Stimulated activated CD4-positive, alpha-beta T cell treated with anti-CD3 and anti-CD28 coated beads, Interleukin-1b, Interleukin-23, amount 100 ng/mL, for 48 hours (primary cell): ENCODE results near the gene TOP3A.
"Not testable (repeated sequence)": the region's sequence is repeated elsewhere in the genome, so short reads cannot be mapped to it uniquely, and the experiment has no call there.

Source experiments
- DNase-seq: peaks from one replicate; pipeline ENCODE4 v3.0.0-alpha.2; 2020

The TOP3A gene

GRCh38 chr17:18323007-18323406 is 8.2 kb upstream of the TOP3A start:
- no peak for DNase-seq

- DNase-seq, result no peak
Measured at GRCh38 chr17:18322522-18322921, 7.7 kb upstream of the TOP3A start.

- no peak for DNase-seq
Measured at GRCh38 chr17:18321309-18321708, 6.5 kb upstream of the TOP3A start.

- no peak for DNase-seq
Measured at GRCh38 chr17:18320301-18320700, 5.5 kb upstream of the TOP3A start.

- no peak for DNase-seq
Measured at GRCh38 chr17:18319604-18320256, 4.9 kb upstream of the TOP3A start.

- no peak for DNase-seq
Measured at GRCh38 chr17:18318771-18319450, 4.1 kb upstream of the TOP3A start.

GRCh38 chr17:18318117-18318516 is 3.3 kb upstream of the TOP3A start:
- DNase-seq, result no peak

GRCh38 chr17:18315961-18316360 is 1.2 kb upstream of the TOP3A start:
- DNase-seq, result no peak

- no peak for DNase-seq
Measured at GRCh38 chr17:18315562-18315922, 748 bp upstream of the TOP3A start.

GRCh38 chr17:18314059-18314730 is 599 bp downstream of the TOP3A start:
- DNase-seq, result no peak

- DNase-seq, result no peak
Measured at GRCh38 chr17:18309202-18309601, 5.6 kb downstream of the TOP3A start.

- not testable (repeated sequence) for DNase-seq
Measured at GRCh38 chr17:18303206-18303605, 11.6 kb downstream of the TOP3A start.

GRCh38 chr17:18300725-18301480 is 13.9 kb downstream of the TOP3A start:
- DNase-seq, result no peak

- DNase-seq, result not testable (repeated sequence)
Measured at GRCh38 chr17:18298061-18298460, 16.7 kb downstream of the TOP3A start.

GRCh38 chr17:18291718-18292540 is 22.9 kb downstream of the TOP3A start:
- no peak for DNase-seq

GRCh38 chr17:18285296-18285695 is 29.5 kb downstream of the TOP3A start:
- no peak for DNase-seq

GRCh38 chr17:18281788-18282187 is 33.0 kb downstream of the TOP3A start:
- no peak for DNase-seq

- DNase-seq, result no peak
Measured at GRCh38 chr17:18280766-18281371, 33.9 kb downstream of the TOP3A start.

- no peak for DNase-seq
Measured at GRCh38 chr17:18280249-18280648, 34.5 kb downstream of the TOP3A start.

- DNase-seq, result no peak
Measured at GRCh38 chr17:18278867-18279266, 35.9 kb downstream of the TOP3A start.

- DNase-seq, result no peak
Measured at GRCh38 chr17:18277076-18277475, 37.7 kb downstream of the TOP3A start.
